ENCODE data around the gene FAM25G.
"Not testable (repeated sequence)": the region's sequence is repeated elsewhere in the genome, so short reads cannot be mapped to it uniquely, and the experiment has no call there.

Gene FAM25G

DNA sequence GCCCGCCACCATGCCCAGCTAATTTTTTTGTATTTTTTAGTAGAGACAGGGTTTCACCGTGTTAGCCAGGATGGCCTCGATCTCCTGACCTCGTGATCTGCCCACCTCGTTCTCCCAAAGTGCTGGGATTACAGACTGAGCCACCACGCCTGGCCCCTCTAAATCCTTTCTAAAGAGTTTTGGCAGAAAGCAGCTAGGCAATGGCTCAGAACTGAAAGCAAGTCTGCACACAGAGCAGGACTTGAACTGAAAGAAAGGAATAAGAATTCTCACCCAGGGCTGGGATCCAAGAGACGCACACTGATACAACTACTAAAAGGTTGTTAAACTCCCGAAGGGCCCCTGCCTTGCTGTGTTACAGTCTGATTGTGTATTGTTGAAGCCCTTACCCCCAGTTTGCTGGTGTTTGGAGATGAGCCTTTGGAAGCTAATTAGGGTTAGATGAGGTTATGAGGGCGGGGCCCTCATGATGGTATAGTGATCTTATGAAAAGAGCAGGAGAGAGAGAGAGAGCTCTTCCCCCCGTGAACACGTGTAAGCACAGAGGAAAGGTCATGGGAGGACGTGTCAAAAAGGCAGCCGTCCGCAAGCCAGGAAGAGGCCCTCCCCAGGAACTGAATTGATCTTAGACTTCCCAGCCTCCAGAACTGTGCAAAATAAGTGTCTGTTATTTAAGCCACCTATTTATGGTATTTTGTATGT, 26.1 kb downstream of the FAM25G start:
- not testable (repeated sequence) for DNase-seq (ENCODE audit: low spot score)

DNA sequence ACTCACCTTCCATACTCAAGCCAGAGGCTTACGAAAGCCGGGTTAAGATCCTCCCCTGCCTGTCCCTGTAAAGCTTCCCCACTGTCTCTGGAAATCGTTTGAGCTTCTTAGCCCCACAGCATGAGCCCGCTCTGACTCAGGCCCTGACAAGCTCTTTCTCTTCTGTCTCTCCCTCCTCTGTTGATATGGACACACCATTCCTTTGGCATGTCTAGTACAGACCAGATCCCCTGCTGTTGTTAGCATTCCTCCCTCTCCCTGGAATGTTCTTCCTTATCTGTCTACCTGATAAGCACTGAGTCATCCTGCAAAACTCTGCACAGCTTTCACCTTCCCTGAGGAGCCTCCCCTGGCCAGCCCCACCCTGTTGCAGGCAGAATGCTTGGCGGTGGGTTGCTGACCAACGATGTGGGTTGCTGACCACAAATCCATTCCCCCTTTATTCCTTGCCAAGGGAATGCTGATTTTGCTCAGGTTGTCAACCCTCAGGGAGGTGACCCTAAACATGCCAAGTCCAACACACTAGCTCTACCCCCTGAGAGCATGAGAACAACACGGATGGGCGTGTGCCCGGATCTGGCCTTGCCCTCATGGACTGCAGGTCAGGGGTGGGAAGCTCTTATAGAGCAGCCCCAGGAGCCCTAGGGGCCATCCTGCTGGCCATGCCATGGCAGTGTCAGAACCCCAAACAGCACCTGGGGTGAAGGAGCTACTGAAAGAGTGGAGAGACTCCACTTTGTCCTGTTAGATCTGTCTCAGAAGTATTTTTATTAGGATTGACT, 28.7 kb downstream of the FAM25G start:
- not testable (repeated sequence) for DNase-seq (ENCODE audit: low spot score)

DNA sequence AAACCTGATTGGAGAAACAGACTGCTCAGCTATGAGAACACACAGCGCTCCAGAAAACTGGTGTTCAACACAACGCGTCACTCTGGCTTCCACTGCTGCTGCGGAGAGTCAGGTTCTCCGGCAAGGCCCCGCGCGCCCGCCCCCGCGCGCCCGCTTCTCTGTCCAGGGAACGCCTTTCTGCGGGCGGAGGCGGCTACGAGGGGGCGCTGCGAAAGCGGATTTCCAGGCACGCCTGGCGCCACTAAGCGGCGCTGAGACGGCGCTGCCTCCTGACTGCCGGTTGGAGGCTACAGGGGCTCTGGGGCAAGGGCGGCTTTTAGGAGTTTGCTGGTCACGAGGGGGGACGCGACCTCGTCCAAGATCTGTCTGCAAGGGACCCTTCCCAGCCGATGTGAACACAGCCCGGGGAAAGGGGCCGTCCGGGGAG, 30.2 kb downstream of the FAM25G start:
- not testable (repeated sequence) for DNase-seq (ENCODE audit: low spot score)

DNA sequence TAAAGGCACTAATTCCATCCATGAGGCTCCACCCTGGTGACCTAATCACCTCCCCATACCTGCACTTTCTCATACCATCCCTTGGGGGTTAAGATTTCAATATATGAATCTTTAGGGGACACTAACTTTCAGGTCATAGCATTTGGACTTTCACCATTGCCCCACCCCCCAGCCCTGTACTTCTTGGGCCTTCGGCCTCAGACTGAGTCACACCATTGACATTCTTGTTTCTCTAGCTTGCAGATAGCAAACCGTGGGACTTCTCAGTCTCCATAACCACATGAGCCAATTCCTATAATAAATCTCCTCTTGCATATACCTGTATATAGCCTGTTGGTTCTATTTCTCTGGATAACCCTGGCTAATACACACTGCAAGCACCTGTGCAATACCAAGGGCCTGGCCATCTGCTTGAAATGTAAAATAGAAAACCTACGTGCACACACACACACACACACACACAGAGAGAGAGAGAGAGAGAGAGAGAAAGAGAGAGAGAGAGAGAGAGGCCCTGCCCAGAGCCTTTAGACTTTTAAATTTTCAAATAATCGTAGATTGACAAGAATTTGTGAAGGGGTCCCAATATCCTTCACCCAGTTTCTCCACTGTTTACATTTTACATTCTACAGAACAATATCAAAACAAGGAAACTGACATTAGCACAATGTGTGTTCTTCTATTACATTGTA, 32.9 kb downstream of the FAM25G start:
- DNase-seq (ENCODE audit: low spot score): no peak

DNA sequence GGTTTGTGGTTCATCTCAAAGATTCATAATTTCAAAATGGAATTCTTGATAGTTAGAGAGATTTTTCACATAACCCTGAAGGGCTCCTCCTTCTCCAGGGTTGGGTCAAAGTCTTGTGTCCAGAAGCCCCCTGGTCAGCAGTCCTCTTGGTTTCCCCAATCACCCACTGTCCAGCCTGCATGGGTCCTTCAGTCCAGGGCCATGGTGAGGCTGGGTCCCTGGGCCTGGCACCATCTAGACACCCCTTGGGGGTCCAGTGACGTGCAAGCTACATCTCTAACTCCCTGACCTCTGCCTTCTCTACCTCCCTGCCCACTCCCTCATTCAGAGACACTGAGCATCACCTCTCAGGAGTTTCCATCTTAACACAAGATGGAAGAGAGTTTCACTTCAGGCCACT, 33.7 kb downstream of the FAM25G start:
- DNase-seq (ENCODE audit: low spot score): no peak

DNA sequence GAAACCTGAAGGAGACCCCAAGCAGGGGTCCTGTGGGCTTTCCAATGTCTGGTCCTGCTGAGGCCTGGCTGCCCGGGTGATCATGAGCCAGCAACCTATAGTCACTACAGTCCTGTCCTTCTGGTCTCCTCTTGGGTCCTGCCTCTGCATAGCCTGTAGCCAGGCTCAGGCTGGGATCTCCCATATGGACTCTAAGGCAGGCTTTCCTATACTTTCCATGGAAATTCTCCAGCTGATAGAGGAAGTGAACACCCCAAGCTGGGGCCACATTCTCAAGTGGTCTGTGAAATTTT, 34.0 kb downstream of the FAM25G start:
- DNase-seq (ENCODE audit: low spot score): no peak

DNA sequence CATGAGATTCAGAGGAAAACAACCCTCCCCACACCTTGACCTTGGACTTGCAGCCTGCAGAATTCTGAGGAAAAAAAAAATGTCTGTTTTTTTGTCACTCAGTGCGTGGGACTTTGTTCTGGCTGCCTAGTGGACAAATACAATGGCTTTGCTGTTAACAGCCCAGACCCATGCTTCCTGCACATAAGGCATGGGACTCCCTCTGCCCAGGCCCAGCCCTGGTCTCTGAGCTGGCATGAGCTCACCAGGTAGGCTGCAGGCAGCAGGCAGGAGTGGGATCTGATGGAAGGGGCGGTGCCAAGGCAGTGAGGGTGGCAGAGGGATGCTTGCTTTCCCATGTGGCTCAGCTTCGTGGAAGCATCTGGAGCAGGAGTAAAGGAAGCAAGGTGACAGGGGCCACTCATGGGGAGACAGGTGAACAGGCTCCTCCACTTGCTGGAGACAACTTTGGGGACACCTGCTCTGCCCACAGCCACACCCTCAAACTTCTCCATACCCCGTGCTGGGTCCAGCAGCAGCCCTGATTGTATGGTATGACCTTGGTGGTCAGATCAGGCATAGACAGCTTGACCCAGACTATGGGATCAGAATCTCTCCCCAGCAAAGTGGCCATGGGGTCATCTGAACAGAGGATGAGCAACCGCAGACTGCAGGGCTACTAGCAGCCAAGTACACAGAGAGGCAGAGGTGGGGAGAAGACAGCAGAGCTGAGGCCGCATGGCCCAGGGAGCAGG, 34.5 kb downstream of the FAM25G start:
- no peak for DNase-seq (ENCODE audit: low spot score)

DNA sequence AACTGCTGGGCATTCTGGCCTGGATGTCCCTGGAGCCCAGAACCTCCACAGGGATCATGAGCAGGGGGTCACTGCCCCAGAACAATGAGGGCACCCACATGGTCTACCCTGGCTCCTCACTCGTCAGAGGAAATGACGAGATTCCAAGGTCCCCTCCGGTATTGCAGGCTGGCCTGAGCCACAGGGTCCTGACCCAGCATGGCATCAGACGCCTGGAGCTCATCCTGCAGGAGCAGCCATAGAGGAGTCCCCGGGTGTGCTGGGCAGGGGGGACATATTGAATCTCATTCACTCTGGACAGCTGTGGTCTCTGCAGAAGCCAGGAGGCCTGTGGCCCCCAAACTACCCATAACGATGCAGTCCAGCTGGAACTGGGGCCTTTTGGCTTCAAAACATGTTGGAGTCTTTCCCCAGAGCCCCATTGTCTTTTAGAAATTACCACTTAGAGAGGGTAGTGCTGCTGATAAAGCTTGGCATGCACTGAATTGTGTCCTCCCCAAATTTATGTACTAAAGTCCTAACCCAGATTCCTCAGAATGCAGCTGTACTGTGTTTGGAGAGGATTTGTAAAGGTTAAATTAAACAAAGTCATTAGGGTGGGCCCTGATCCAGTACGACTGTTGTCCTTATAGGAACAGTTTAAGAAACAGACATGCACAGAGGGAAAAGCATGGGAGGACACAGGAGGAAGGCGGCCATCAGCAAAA, 35.3 kb downstream of the FAM25G start:
- no peak for DNase-seq (ENCODE audit: low spot score)

DNA sequence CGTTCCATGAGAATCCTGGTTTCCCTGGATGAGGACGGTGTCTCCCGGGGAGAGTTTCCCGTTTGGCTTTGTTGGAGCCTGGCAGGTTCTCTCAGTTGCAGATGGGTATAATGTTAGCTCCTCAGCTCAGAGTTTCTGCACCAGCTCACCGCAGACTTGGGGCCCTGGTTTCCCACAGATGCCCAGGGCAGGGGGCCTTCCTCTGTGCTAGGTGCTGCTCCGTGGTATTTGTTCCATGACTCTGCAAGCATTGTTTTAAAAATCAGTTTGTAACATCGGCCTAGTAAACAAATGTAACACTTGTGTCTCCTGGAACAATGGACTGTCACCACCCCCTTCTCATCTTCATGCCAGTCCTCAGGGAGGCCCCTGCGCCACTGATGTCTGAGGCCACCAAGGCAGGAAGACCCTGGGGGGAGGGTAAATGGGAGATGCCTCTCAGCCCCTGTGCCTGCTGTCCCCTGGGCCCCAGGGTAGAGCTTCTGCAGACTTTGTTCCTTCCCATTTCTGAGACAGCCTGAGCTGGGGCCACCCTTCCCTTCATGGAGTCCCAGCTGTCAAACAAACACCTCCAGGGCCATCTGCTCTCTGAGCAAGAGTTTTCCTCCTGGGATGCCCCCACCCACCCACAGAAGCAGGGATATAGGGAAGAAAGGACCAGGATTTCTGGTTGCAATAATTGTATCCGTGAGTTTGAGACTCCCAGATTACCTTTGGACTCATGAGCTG, 36.0 kb downstream of the FAM25G start:
- not testable (repeated sequence) for DNase-seq (ENCODE audit: low spot score)

DNA sequence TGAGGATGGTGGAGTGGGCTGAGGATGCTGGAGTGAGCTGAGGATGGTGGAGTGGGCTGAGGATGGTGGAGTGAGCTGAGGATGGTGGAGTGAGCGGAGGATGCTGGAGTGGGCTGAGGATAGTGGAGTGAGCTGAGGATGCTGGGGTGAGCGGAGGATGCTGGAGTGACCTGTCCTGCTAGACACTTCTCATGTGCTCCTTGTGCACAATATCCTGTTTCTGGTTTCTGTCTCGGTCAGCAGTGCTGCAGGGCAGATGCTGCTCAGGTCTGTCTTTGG, 36.8 kb downstream of the FAM25G start:
- no peak for DNase-seq (ENCODE audit: low spot score)

DNA sequence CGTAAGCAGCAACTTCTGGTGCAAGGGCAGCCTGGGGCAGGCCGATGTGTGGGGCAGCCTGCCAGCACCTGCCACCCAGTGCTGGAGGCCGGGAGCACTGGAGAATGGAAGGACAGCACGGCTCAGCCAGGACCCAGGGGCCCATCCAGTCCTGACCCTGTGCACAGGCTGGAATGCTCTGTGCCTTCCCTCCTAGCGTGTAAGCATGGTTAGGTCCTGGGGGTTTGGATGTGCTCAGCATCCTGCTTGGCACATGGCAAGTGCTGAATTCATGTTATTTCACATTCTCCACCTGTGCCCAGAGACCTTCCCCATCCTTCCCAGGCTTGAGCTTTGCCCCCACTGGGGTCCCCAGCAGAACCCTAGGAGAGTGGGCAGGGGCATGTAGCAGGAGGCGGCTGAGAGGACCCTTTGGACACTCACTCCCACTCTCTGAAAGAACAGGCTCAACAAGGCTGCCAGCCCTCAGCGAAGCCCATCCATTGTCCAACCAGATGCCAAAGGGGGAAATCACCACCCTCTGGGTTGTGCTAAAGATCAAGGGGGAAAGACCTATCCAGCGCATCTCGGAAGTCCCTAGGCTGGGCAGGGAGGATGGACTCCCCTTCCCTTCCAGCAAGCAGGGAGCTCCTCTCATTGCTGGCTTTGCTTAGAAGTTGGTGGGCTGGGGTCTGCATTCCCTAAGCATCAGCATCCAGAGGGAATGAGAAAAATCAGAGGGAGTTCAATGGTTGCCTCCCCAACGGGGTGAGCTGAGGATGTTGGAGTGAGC, 37.3 kb downstream of the FAM25G start:
- no peak for DNase-seq (ENCODE audit: low spot score)

DNA sequence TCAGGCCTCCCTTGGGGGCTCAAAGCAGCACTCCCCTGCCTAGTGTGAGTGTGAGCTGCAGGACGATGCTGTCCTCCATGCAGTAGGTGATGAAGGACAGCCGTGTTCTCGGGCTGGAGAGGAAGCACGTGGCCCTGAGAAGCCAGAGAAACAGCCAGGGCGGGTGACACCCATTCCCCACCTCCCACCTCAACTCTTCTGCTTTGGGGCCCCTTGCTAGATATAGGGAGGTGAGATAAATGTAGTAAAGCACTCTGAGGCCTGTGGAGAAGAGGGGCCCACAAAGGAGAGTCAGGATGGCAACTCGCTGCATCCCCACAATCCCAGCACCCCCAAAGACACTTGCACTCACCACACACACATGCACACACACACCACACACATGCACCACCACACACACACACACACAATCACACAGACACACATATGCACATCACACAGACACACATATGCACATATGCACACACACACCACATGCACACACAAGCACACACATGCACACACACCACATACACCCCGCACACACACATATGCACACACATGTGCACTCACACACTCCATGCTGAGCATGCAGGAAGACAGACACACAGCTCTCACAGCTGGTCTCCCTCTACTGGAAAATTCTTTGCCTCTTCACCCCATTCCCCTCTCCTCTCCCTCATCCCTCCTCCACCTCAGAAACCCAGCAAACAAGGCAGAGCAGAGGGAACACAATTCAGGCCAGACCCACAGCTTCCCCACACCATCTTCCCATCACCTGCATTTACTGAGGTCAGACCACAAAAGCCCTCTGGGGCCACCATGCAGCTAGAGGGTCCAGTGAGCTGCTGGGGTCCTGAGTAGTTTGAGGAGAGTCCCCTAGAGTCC, 38.1 kb downstream of the FAM25G start:
- no peak for DNase-seq (ENCODE audit: low spot score)

DNA sequence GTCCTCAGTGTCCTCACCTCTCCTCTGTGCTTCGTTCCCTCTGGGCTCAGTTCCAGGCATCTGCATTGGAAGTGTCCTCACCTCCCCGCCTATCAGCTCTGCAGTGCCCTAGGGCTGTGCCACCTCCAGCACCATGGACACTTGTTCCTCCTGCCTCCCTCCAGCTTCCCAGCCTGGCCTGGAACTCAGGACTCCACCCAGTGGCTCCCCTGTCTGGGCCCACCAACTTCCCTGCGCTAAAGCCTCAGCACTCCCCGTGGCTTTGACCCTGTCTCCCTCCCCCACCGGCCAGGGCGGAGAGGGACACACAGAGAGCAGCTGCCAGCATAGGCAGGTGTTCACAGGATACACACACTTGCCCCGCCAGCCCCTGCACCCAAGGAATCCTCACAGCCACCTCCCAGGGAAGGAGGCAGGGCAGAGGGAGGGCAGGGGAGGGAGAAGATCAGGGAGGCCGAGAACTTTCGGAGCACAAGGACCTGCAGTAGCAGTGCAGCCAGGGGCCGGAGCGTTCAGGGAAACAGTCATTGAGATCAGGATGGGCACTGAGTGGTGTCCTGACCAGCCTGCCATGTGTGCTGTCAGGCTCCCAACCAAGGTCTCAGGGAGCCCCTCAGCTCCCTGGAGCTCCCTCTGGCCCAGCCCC, 38.9 kb downstream of the FAM25G start:
- DNase-seq (ENCODE audit: low spot score): no peak

DNA sequence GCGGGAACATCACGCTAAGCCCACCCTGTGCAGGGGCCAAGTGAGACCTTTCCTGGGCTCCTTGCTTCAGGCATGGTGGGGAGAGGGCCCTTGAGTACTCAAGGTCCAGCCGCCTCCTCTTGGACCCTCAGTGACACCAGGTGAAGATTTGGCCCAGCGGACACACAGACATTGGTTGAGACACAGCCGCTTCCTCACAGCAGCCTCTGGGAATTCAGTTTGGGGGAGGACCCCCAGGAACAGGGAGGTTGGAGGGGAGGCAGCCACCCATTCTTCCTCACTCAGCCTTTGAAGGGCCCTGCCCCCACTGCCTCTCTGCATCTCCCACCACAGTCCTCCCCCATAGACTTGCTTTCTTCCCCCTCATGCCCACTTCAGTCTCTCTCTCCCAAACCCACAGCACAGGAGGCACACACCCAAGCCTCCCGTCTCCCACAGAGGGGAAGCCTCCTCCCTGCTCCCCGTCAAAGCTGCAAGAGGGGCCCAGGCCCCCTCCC, 39.5 kb downstream of the FAM25G start:
- DNase-seq (ENCODE audit: low spot score): no peak

DNA sequence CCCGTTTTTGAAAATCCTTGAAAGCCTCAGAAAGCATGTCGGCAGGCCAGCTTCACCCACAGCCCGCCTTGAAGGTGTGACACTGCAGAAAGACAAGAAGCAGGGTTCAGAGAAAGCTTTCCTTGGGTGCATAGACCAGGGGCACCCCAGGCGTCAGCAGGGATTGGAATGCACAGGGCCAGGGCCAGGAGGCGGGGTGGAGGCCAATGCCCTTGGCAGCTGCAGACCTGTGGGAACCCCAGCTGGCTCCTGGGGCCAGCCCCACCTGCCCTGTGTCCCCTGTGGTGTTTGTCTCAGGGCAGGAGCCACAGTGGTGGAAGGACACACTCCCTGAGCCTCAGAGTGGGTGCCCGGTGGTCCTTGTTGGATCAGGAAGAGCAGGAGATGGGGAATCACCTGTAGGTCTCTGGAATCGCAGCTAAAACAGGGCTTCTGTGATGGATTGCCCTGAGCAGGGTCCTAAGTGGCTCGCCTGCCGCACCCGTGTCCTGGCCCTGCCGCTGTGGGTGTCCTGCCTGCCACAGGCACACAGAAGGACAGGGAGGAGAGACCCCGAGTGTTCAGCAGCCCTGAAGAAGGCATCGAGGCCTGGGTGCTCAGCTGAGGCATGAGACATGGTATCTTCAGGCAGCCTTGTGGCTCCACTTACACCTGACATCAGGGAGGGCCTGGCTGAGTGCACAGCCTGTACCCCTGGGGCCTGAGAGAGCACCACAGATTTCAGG, 40.1 kb downstream of the FAM25G start:
- no peak for DNase-seq (ENCODE audit: low spot score)

DNA sequence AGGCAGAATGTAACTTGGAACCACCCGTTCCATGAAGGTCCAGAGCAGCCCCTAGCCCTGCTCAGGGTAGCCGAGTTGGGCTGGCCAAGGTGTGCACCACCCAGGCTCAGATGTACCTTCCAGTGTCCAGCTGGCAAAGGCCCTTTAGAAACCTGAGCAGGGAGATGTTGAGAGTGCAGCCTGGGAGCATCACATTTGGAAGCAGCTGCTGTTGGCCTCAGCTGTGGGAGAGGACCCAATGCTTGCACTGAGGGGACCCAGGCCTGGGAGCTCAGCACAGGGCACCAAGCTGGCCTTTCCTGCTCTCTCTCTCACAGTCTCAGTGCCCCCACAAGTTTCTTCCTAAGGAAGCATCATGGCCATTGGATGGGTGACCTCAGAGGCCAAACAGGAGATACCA, 41.1 kb downstream of the FAM25G start:
- DNase-seq (ENCODE audit: low spot score): no peak

DNA sequence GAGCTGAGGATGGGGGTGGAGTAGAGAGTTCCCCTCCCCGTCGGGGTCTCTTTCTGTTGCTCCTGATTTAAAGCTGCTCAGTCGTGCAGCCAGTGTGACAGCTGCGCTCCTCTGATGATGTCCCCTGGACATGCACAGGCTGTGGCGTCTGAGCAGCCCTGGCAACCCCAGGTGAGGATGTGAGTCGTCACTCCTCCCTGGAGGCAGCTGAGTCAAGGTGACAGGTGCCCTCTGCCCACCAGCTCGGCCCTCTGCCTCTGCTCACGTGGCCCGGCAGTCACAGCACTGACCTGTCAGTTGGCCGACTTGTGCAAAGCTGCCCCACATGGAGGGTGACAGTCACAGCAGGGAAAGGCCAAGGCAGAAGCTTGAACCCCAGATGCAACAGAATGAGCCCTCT, 41.5 kb downstream of the FAM25G start:
- no peak for DNase-seq (ENCODE audit: low spot score)
